Endothelial cell of umbilical vein (primary cell): Measurements from ENCODE around the gene TSPAN8. TPM values are rescaled to one million over a fixed set of nuclear protein-coding genes. Genes with fewer than 3 reads are reported as not detected.

Experiments
- BruUV-seq: library from RNA; stranded (reverse); fragments of 400-500 nt; replicated peaks from 2 replicates; lab custom pipeline; 2021; lab: Mats Ljungman, UMichigan
- CTCF ChIA-PET: fragments of 300-600, 350-600 bp; sonication (Branson Sonifier 250); formaldehyde crosslinking; loops from one replicate; lab custom pipeline; 2021; ENCODE audit warnings: antibody characterized with exemption, inconsistent platforms; lab: Charles Lee
- POLR2A ChIA-PET: fragments of 300-600, 350-600 bp; sonication (Branson Sonifier 250); formaldehyde crosslinking; loops from one replicate; lab custom pipeline; 2021; ENCODE audit warnings: antibody characterized with exemption, inconsistent platforms; lab: Charles Lee
- DNase-seq: peaks from one replicate; pipeline ENCODE4 v3.0.0-alpha.2; 2011; ENCODE audit warnings: low read depth, low spot score
- FAIRE-seq: peaks from 2 replicates; lab custom pipeline; 2011; peaks lifted over from hg19 to GRCh38; lab: Jason Lieb, UNC
- H2AFZ ChIP-seq: 2 replicates; pipeline ENCODE4 v1.6.0; 2012; ENCODE audit warnings: low read depth, low read length, control low read depth, inconsistent platforms
- H3K27ac ChIP-seq: 2 replicates; pipeline ENCODE4 v1.5.1; 2011; ENCODE audit warnings: low read depth, mild to moderate bottlenecking, control low read depth, low read length, moderate library complexity; ENCODE audit not compliant: insufficient read depth
- H3K27me3 ChIP-seq, 2 experiments: 2 replicates each; pipeline versions ENCODE4 v1.6.0 to v1.6.1; 2011; ENCODE audit warnings: low read length in 2 of 2, mixed read lengths in 1 of 2; ENCODE audit not compliant: control insufficient read depth in 2 of 2, insufficient read depth in 2 of 2
- H3K36me3 ChIP-seq, 2 experiments: 2 replicates in 1 of 2; 3 replicates in 1 of 2; pipeline ENCODE4 v1.5.1; 2011; ENCODE audit warnings: low read length in 2 of 2, mild to moderate bottlenecking in 1 of 2, moderate library complexity in 1 of 2; ENCODE audit not compliant: control insufficient read depth in 2 of 2, insufficient read depth in 2 of 2; ENCODE audit errors: extremely low read depth in 1 of 2
- H3K4me1 ChIP-seq: 3 replicates; pipeline ENCODE4 v1.5.1; 2011; ENCODE audit warnings: mild to moderate bottlenecking, low read length; ENCODE audit not compliant: control insufficient read depth, insufficient read depth; ENCODE audit errors: extremely low read depth
- H3K4me2 ChIP-seq: 2 replicates; pipeline ENCODE4 v1.6.1; 2011; ENCODE audit warnings: low read length, control low read depth, mixed read lengths; ENCODE audit not compliant: insufficient read depth
- H3K4me3 ChIP-seq, 3 experiments: fragments of 200-600 bp in 1 of 3; sonication (generic), shearing (Covaris generic) in 1 of 3; replicated peaks in 1 of 3; 2 replicates each; pipeline ENCODE4 v1.5.1; 2011 to 2016; ENCODE audit warnings: control low read depth in 3 of 3, low read length in 3 of 3, mild to moderate bottlenecking in 2 of 3, inconsistent platforms in 1 of 3, low read depth in 1 of 3, moderate library complexity in 1 of 3; ENCODE audit not compliant: insufficient read depth in 1 of 3
- H3K79me2 ChIP-seq: 2 replicates; pipeline ENCODE4 v1.6.0; 2012; ENCODE audit warnings: low read length, inconsistent platforms; ENCODE audit not compliant: control insufficient read depth, insufficient read depth
- H3K9ac ChIP-seq: replicated peaks from 2 replicates; pipeline ENCODE3; 2011; ENCODE audit warnings: low read length, control low read depth; ENCODE audit not compliant: insufficient read depth; ENCODE audit errors: extremely low read depth
- H3K9me1 ChIP-seq: replicated peaks from 3 replicates; pipeline ENCODE4 v1.6.0; 2011; ENCODE audit warnings: mild to moderate bottlenecking, low read length; ENCODE audit not compliant: control insufficient read depth, insufficient read depth; ENCODE audit errors: extremely low read depth
- H3K9me3 ChIP-seq: replicated peaks from 2 replicates; pipeline ENCODE4 v1.5.1; 2012; ENCODE audit warnings: low read length, inconsistent platforms; ENCODE audit not compliant: control insufficient read depth, insufficient read depth
- H4K20me1 ChIP-seq: replicated peaks from 2 replicates; pipeline ENCODE3; 2011; ENCODE audit warnings: mild to moderate bottlenecking, low read length; ENCODE audit not compliant: control insufficient read depth, insufficient read depth; ENCODE audit errors: extremely low read depth
- CTCF ChIP-seq, 2 donors: IDR thresholded peaks; 1 replicate in 1 of 2; 2 replicates in 1 of 2; pipeline ENCODE4 v1.5.1; 2011; ENCODE audit warnings: low read length in 2 of 2, mild to moderate bottlenecking in 2 of 2, moderate library complexity in 2 of 2, control low read depth in 1 of 2, inconsistent platforms in 1 of 2, low read depth in 1 of 2; ENCODE audit not compliant: insufficient read depth in 1 of 2; ENCODE audit errors: extremely low read depth in 1 of 2
- EZH2 ChIP-seq: IDR thresholded peaks from 2 replicates; pipeline ENCODE4 v1.6.1; 2012; ENCODE audit warnings: borderline replicate concordance, low read depth, mild to moderate bottlenecking, moderate library complexity, low read length, inconsistent platforms; ENCODE audit not compliant: severe bottlenecking
- FOS ChIP-seq: IDR thresholded peaks from 2 replicates; pipeline ENCODE4 v1.6.1; 2011; ENCODE audit warnings: mild to moderate bottlenecking, low read length, moderate library complexity, borderline replicate concordance; ENCODE audit not compliant: insufficient read depth
- GATA2 ChIP-seq: IDR thresholded peaks from 2 replicates; pipeline ENCODE4 v1.7.0; 2011; ENCODE audit warnings: low read depth, mild to moderate bottlenecking, moderate library complexity, mixed read lengths, low read length; ENCODE audit not compliant: insufficient read length, insufficient read depth
- JUN ChIP-seq: IDR thresholded peaks from 2 replicates; pipeline ENCODE4 v1.6.1; 2011; ENCODE audit warnings: borderline replicate concordance, low read depth; ENCODE audit not compliant: insufficient read length, insufficient read depth
- MAX ChIP-seq: IDR thresholded peaks from 2 replicates; pipeline ENCODE4 v1.6.1; 2011; ENCODE audit not compliant: insufficient read depth, insufficient read length
- MYC ChIP-seq: IDR thresholded peaks from one replicate; pipeline ENCODE4 v1.6.1; 2011; ENCODE audit warnings: mild to moderate bottlenecking, low read depth, low read length
- POLR2A ChIP-seq: IDR thresholded peaks from 2 replicates; pipeline ENCODE4 v1.6.1; 2012; ENCODE audit warnings: low read depth, mild to moderate bottlenecking, control low read depth, low read length
- POLR2AphosphoS5 ChIP-seq: IDR thresholded peaks from 2 replicates; pipeline ENCODE4 v1.6.1; 2012; ENCODE audit warnings: low read depth, mild to moderate bottlenecking, control low read depth, low read length, moderate library complexity; ENCODE audit not compliant: insufficient read depth
- dilution Hi-C: fragments of 300-500 bp; cut with MboI; formaldehyde crosslinking; loops from one replicate; pipeline ENCODE4 v1.15.0; 2019; ENCODE audit warnings: low sequenced_read_pairs; ENCODE audit not compliant: extremely low pct_ligation_motif_present
- intact Hi-C: fragments of 100-400 bp; cut with micrococcal nuclease; formaldehyde crosslinking; loops from one replicate; pipeline ENCODE4 v1.10.0; 2022
- polyA plus RNA-seq, 4 experiments: library from polyadenylated mRNA; depleted of rRNA in 3 of 4; stranded (reverse) in 3 of 4; unstranded in 1 of 4; fragments of >200 nt; gene quantifications; 2 replicates each; pipeline versions ENCODE4 v1.2.1 to v1.2.3, GENCODE V29; 2011 to 2012; ENCODE audit warnings: missing spikeins in 1 of 4
- total RNA-seq: library from RNA; stranded (reverse); gene quantifications from 2 replicates; pipeline ENCODE4 v1.2.3, GENCODE V29; 2021

Gene TSPAN8
- total and polyA plus RNA-seq, 2 donors (not counting 3 experiments of a cell fraction or from before 2014, with no cell fraction given): 1.2 to 1.6 TPM

- POLR2A ChIA-PET: no interaction called here
- Histone ChIP-seq H3K79me2 (no peaks in the 10 kb centered on the region), H3K27ac (no peak overlapping the region), H3K9me3 (no peaks in the 10 kb centered on the region), H3K36me3 (no peaks in the 10 kb centered on the region), H3K4me2 (no peak overlapping the region), H3K4me1 (no peaks in the 10 kb centered on the region), H3K27me3 (no peaks in the 10 kb centered on the region), H3K4me3 (no peak overlapping the region), H4K20me1 (no peaks in the 10 kb centered on the region), H3K9me1 (no peaks in the 10 kb centered on the region), H3K9ac (no peak overlapping the region), H2AFZ (no peak overlapping the region)
- dilution Hi-C loops (no loop called here), intact Hi-C loops (no loop called here)
- CTCF ChIA-PET: no interaction called here
- no TSS peak for BruUV-seq
- DNase-seq (no peak), FAIRE-seq (no peak)
- TF ChIP-seq JUN (no peak), POLR2A (no peak), EZH2 (no peak), FOS (no peak), MAX (no peak), GATA2 (no peak), MYC (no peak), CTCF (IDR thresholded peaks at IDR 0.05; ENCODE audit: extremely low read depth in 1 of 2, insufficient read depth in 1 of 2, low read depth in 1 of 2, low read length in 2 of 2) (no peak), POLR2AphosphoS5 (no peak)
Observed at GRCh38 chr12:71108355-71108754, 49.4 kb downstream of the TSPAN8 start.
